Mesodermal cell (in vitro differentiated cells): ENCODE measurements around the gene NPAS1. TPM values are rescaled to one million over a fixed set of nuclear protein-coding genes. Genes with fewer than 3 reads are reported as not detected.

Source experiments
- H3K27ac ChIP-seq: 2 replicates; pipeline ENCODE4 v1.7.0; 2013; ENCODE audit warnings: mild to moderate bottlenecking, low read depth, low read length, moderate library complexity; ENCODE audit not compliant: severe bottlenecking
- H3K36me3 ChIP-seq: 2 replicates; pipeline ENCODE4 v1.7.1; 2013; ENCODE audit warnings: mild to moderate bottlenecking, low read length, moderate library complexity; ENCODE audit not compliant: control insufficient read depth, insufficient read depth
- H3K4me1 ChIP-seq: one replicate; pipeline ENCODE4 v1.7.1; 2013; ENCODE audit warnings: mild to moderate bottlenecking, low read length; ENCODE audit not compliant: insufficient read depth, control insufficient read depth, poor library complexity, severe bottlenecking
- H3K4me3 ChIP-seq: 2 replicates; pipeline ENCODE4 v1.7.0; 2013; ENCODE audit warnings: low read length, control low read depth, mild to moderate bottlenecking; ENCODE audit not compliant: insufficient read depth, poor library complexity, severe bottlenecking; ENCODE audit errors: extremely low read depth
- H3K9me3 ChIP-seq: 2 replicates; pipeline ENCODE4 v1.7.1; 2013; ENCODE audit warnings: mild to moderate bottlenecking, low read length, moderate library complexity; ENCODE audit not compliant: control insufficient read depth
- WGBS, 2 experiments: methylation state at CpG; one replicate each; pipeline ENCODE4 v1.1.5; 2013; ENCODE audit warnings: missing lambda C conversion rate in 2 of 2; ENCODE audit not compliant: insufficient coverage in 2 of 2; 5-methylcytosine and 5-hydroxymethylcytosine counted together
- polyA plus RNA-seq, 2 experiments: library from polyadenylated mRNA; stranded (reverse); fragments of 50-300 nt; gene quantifications; one replicate each; pipeline ENCODE4 v1.2.3, GENCODE V29; 2013

The NPAS1 gene, protein sequence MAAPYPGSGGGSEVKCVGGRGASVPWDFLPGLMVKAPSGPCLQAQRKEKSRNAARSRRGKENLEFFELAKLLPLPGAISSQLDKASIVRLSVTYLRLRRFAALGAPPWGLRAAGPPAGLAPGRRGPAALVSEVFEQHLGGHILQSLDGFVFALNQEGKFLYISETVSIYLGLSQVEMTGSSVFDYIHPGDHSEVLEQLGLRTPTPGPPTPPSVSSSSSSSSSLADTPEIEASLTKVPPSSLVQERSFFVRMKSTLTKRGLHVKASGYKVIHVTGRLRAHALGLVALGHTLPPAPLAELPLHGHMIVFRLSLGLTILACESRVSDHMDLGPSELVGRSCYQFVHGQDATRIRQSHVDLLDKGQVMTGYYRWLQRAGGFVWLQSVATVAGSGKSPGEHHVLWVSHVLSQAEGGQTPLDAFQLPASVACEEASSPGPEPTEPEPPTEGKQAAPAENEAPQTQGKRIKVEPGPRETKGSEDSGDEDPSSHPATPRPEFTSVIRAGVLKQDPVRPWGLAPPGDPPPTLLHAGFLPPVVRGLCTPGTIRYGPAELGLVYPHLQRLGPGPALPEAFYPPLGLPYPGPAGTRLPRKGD
- polyA plus RNA-seq (2013, experiment 1 of 2), result 14.1 TPM
- polyA plus RNA-seq (2013, experiment 2 of 2), result 10.8 TPM

DNA sequence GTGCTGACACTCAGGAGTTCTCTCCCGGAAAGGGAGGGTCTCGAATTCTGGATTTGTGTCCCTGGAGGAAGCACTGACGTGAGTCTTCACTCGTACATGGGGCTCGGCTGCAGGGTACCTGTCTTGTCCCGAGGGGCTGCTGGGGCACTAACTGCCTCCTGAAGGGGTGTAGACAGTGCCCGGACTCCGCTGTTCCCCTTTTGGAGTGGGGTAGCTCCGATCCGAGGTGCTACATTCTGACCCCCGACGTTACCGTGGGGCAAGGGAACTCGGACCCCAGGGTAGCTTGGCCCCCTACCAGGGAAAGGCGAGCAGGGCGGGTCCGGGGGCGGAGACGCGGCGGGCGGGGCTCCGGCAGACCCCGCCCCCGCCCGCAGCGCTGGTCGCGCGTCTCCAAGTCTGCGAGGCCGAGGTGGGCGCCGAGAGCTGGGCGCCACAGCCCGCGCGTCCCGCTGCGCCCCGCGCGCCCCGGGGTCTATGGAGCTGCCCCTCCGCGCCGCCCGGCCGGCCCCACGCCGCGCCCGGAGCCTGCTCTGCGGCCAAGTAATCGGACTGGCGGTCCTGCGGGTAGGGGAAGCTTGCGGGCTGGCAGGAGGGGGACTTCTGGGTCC lies at the start of gene NPAS1:
Gene NPAS1 (plus strand): TSS at position 407 of the 611 bp plus-strand sequence. CDS start 1,211 bp downstream, outside the sequence.
- 5 to 7% methylated on average over 28 to 35 of the region's 58 CpGs for WGBS, 2 experiments
- Histone ChIP-seq H3K36me3 (no peaks in the 10 kb centered on the region), H3K4me1 (peaks cover 6% of the 10 kb centered on the region), H3K4me3 (peak within 1 kb of the TSS; percentile 49), H3K27ac (no peak within 1 kb of the TSS), H3K9me3 (no peaks in the 10 kb centered on the region)

DNA sequence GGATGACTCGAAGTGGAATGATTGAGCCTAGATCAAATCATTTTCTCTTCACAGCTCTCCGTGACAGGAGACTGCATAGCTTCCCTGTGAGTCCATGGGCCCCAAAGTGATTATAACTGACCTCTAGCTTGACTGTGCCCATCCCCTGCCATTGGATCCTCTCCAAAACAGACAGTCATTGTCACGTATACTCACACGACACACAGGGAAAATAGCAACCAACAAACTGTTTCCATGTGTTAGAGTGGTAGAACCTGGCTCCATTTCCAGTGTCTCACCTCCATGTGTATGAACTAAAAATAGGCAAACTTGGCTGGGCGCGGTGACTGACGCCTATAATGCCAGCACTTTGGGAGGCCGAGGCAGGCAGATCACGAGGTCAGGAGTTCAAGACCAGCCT lies 48.8 kb upstream of the NPAS1 start:
- peaks cover 30% of the 10 kb centered on the region for H3K36me3 ChIP-seq
- H3K4me1 ChIP-seq, result peaks cover 31% of the 10 kb centered on the region
- H3K4me3 ChIP-seq, result no peak overlapping the region
- WGBS, 2 experiments, result 94 to 96% methylated on average over 6 to 7 of the region's 9 CpGs
- no peaks in the 10 kb centered on the region for H3K9me3 ChIP-seq
- peak overlapping the region; percentile 47 for H3K27ac ChIP-seq

DNA sequence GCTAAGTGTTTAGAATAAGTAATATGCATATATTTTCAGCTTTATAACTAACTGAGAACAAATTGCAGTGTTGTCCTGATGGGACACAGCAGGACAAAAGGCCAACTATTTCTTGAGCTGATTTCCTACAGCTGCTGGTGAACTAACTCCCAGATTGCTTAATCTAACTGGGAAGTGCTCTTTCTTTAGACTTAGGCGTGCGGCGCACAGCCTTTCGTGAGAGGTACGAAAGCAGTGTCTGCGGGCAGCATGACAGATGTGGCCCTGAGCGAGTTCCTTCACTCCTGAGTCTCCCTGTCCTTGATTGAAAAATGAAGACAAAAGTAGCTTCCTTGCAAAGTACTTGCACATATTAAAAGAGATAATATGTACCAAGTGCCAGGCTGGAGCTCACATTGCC lies 47.3 kb upstream of the NPAS1 start:
- peaks cover 46% of the 10 kb centered on the region for H3K4me1 ChIP-seq
- H3K4me3 ChIP-seq, result no peak overlapping the region
- no peaks in the 10 kb centered on the region for H3K9me3 ChIP-seq
- H3K27ac ChIP-seq, result no peak overlapping the region
- 96 to 100% methylated on average over 6 to 7 of the region's 7 CpGs for WGBS, 2 experiments
- peaks cover 21% of the 10 kb centered on the region for H3K36me3 ChIP-seq

DNA sequence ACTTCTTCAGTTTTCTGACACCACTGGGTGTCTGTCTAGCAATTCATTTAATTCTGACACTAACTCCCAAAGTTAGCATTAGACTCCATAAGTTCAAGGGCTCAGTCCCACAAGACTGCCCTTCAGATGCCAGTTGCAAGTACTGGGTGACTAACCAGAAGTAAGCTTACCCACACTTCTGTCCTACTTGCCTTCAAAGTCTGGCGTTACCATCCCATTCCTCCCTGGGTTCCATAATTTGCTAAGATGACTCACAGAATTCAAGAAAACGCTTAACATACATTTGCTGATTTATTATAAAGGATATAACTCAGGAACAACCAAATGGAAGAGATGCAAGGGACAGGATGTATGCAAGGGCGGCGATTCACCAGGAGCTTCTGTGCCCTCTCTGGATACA lies 45.5 kb upstream of the NPAS1 start:
- WGBS, 2 experiments, result no CpG with 5 or more reads among the region's 4 CpGs
- H3K4me1 ChIP-seq, result peaks cover 56% of the 10 kb centered on the region
- H3K9me3 ChIP-seq, result no peaks in the 10 kb centered on the region
- peaks cover 17% of the 10 kb centered on the region for H3K36me3 ChIP-seq
- H3K27ac ChIP-seq, result no peak overlapping the region
- H3K4me3 ChIP-seq, result no peak overlapping the region

DNA sequence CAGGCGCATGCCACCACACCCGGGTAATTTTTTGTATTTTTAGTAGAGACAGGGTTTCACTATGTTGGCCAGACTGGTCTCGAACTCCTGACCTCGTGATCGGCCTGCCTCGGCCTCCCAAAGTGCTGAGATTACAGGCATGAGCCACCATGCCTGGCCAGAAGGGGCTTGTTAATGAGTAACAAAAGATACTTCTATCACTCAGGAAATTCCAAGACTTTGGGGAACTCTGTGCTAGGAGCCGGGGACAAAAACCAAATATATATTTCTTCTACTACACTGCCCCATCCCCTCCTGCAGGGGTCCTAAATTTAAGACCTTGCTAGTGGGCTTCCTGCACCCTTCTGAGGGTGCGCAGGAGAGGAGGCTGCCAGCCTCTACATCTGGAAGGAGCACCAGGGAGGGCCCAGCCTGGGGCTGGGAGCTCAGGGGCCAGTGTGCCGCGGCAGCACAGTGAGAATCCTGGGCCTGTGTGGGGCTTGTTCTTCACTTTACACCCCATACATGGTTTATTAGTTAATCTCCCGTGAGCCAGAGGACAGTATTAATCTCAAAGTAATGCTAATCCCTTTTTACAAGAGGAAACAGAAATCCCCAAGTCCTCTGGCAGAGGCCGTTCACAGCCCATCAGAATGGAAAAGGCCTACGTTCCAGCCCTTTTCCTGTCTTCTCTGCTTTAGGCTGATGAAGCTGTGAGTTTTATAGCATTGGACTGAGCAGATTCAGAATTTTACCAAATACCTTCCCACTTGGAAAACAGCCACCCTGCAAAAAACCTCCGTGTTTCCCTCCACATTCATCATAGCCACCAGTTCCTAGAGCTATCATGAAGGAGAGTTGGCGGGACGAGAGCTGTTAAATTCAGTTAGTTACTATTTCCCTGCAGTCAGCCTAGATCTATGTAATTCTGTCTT lies 44.4 kb upstream of the NPAS1 start:
- peak overlapping the region; percentile 100 for H3K27ac ChIP-seq
- no peak overlapping the region for H3K4me3 ChIP-seq
- peaks cover 10% of the 10 kb centered on the region for H3K36me3 ChIP-seq
- no peaks in the 10 kb centered on the region for H3K9me3 ChIP-seq
- 61 to 73% methylated on average over 7 to 8 of the region's 16 CpGs for WGBS, 2 experiments
- peaks cover 50% of the 10 kb centered on the region for H3K4me1 ChIP-seq

DNA sequence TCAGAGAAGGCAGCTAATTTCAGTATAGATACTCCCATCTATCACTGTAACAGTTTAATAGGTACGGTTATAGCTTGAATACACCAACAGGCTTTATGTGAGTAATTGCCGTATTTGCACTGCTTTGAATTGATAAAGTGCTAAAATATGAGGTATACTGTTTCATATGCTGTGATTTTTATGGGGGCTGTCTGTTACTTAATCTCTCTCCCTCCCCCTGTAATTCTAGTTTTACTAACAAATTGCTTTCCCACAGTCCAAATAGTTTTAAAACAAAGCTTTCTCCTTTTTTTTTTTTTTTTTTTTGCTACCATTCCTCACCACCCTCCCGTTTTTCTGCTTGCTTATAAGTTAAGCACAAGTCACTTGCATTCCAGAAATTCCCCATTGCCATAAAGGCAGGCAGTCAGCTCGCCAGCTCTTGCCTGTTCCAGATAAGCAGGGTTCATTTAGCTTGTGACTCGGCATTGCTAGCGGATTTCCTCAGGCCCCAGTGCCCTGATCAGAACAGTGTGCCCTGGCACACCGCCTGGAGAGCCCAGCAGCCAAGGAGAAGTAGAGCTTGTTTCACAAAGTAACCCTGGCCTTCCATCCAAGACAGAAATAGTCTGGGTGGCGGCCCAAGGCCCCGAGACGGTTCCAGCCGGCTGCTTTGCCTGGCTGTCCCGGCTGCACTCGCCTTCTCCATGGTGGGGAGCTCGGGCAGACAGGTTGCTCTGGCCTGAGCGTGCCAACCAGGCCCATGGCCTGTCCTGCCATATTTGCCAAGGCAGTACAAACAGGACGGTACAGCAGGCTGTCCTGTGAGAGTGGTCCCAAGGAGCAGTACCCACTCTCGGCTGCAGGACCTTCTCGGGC lies 43.5 kb upstream of the NPAS1 start:
- 55 to 62% methylated on average over 15 to 16 of the region's 18 CpGs for WGBS, 2 experiments
- H3K9me3 ChIP-seq, result no peaks in the 10 kb centered on the region
- H3K4me1 ChIP-seq, result peaks cover 44% of the 10 kb centered on the region
- H3K27ac ChIP-seq, result peak overlapping the region; percentile 100
- peaks cover 9% of the 10 kb centered on the region for H3K36me3 ChIP-seq
- H3K4me3 ChIP-seq, result no peak overlapping the region

DNA sequence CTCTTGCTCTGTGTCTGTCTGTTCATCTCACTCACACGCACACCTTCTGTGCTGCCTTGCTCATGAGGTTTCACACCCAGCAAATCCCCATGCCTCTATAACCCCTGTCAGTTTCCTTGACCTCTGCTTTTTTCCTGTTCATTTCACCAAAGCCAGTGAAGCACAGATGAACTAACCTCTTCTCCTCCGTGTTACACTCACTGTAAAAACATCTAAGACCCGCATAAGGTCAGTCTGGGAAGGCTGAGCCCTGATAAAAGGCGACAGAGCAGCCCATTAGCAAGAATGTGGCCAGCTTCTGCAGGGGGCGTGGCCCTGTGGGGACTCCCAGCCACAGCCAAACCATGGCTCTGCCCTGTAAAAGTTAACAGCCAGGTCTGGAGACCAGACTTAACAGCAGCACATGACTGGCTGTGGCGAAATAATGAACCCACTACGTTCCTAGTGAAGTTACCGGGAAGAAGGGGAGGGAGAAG lies 42.8 kb upstream of the NPAS1 start:
- no peak overlapping the region for H3K4me3 ChIP-seq

DNA sequence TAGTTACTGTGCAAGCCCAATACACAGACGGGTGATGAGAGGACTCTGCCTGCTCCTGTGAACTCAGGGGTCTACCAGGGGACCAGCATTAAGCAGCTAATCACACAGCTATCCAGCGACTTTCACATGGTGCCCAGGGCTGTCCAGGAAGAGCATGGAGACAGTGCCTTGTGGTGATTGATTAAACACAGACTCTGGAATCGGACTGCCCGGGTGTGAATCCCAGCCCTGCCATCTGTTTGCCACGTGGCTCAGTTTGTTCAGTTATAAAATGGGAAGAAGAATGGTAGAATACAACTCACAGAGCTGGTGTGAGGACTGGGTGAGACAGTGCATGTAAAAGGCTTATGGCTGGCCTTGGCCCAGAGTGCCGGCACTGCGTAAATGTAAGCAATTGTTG lies 42.1 kb upstream of the NPAS1 start:
- peaks cover 44% of the 10 kb centered on the region for H3K4me1 ChIP-seq
- H3K4me3 ChIP-seq, result no peak overlapping the region
- peaks cover 9% of the 10 kb centered on the region for H3K36me3 ChIP-seq
- 88 to 95% methylated on average over 7 of the region's 7 CpGs for WGBS, 2 experiments
- H3K27ac ChIP-seq, result peak overlapping the region; percentile 100
- H3K9me3 ChIP-seq, result no peaks in the 10 kb centered on the region

More for the DNA sequence above, 42.8 kb upstream of the NPAS1 start:
- H3K36me3 ChIP-seq, result peaks cover 9% of the 10 kb centered on the region
- H3K4me1 ChIP-seq, result peaks cover 44% of the 10 kb centered on the region
- 9 to 22% methylated on average over 7 to 8 of the region's 8 CpGs for WGBS, 2 experiments
- H3K27ac ChIP-seq, result peak overlapping the region; percentile 100
- no peaks in the 10 kb centered on the region for H3K9me3 ChIP-seq

DNA sequence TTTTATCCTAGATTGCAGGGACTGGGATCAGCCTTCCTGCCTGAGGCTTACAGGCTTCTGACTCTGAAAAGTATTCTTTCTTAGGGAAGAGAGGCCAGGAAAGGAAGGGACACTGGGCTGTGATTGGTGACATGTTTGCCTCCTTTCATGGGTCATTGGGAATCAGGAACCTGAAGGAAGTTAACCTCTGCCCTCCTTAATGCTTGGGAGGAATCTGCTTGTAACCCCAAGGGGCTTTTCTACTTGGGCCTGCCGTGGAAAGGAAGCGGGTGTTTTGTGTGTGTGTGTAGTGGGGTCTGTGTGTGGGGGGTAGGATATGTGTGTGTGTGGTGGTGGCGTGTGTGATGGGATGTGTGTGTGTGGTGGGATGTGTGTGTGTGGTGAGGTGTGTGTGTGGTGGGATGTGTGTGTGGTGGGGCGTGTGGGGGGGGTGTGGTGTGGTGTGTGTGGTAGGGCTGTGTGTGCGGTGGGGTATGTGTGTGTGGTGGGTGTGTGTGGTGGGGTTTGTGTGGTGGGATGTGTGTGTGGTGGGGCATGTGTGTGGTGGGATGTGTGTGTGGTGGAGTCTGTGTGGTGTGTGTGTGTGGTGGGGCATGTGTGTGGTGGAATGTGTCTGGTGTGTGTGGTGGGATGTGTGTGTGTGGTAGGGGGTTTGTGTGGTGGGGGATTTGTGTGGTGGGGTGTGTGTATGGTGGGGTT lies 41.3 kb upstream of the NPAS1 start:
- 78 to 83% methylated on average over 3 to 5 of the region's 5 CpGs for WGBS, 2 experiments
- H3K27ac ChIP-seq, result peak overlapping the region; percentile 100

More for the DNA sequence above, 41.3 kb upstream of the NPAS1 start:
- Histone ChIP-seq H3K9me3 (no peaks in the 10 kb centered on the region), H3K4me1 (peaks cover 44% of the 10 kb centered on the region), H3K4me3 (no peak overlapping the region), H3K36me3 (peaks cover 14% of the 10 kb centered on the region)
